Chondrocyte (in vitro differentiated cells): ENCODE measurements around the gene ZNF780A. TPM values are rescaled to one million over a fixed set of nuclear protein-coding genes. Genes with fewer than 3 reads are reported as not detected.
A peak's percentile ranks its signal among the peaks of the same experiment; 100 is the strongest.

Source experiments
- DNase-seq: peaks from one replicate; pipeline ENCODE4 v3.0.0; 2021; ENCODE audit warnings: mixed read lengths, low spot score
- H3K27ac Mint-ChIP-seq: one replicate; pipeline ENCODE4 v1.8.0; 2021; ENCODE audit warnings: mild to moderate bottlenecking, moderate library complexity, mixed read lengths; ENCODE audit not compliant: unreplicated experiment
- H3K27me3 Mint-ChIP-seq: 2 replicates; pipeline ENCODE4 v1.8.0; 2021; ENCODE audit warnings: low read depth, mixed read lengths
- H3K36me3 Mint-ChIP-seq: 2 replicates; pipeline ENCODE4 v1.8.0; 2021; ENCODE audit warnings: low read depth, mixed read lengths
- H3K4me1 Mint-ChIP-seq: 2 replicates; pipeline ENCODE4 v1.8.0; 2021; ENCODE audit warnings: low read depth, mild to moderate bottlenecking, mixed read lengths
- H3K4me3 Mint-ChIP-seq: one replicate; pipeline ENCODE4 v1.8.0; 2021; ENCODE audit warnings: mild to moderate bottlenecking, moderate library complexity, mixed read lengths; ENCODE audit not compliant: unreplicated experiment
- H3K9me3 Mint-ChIP-seq: 2 replicates; pipeline ENCODE4 v1.8.0; 2021; ENCODE audit warnings: low read depth, mixed read lengths
- CTCF ChIP-seq: fragments of 200-600 bp; sonication (generic); IDR thresholded peaks from 2 replicates; pipeline ENCODE4 v1.5.0; 2021; ENCODE audit warnings: antibody characterized with exemption, mild to moderate bottlenecking, moderate library complexity
- total RNA-seq: library from RNA; stranded (reverse); gene quantifications from 3 replicates; pipeline ENCODE4 v1.2.1, GENCODE V29; 2021

The ZNF780A gene
- total RNA-seq, 1 donor from 2014 or later, result 10.9 TPM

DNA sequence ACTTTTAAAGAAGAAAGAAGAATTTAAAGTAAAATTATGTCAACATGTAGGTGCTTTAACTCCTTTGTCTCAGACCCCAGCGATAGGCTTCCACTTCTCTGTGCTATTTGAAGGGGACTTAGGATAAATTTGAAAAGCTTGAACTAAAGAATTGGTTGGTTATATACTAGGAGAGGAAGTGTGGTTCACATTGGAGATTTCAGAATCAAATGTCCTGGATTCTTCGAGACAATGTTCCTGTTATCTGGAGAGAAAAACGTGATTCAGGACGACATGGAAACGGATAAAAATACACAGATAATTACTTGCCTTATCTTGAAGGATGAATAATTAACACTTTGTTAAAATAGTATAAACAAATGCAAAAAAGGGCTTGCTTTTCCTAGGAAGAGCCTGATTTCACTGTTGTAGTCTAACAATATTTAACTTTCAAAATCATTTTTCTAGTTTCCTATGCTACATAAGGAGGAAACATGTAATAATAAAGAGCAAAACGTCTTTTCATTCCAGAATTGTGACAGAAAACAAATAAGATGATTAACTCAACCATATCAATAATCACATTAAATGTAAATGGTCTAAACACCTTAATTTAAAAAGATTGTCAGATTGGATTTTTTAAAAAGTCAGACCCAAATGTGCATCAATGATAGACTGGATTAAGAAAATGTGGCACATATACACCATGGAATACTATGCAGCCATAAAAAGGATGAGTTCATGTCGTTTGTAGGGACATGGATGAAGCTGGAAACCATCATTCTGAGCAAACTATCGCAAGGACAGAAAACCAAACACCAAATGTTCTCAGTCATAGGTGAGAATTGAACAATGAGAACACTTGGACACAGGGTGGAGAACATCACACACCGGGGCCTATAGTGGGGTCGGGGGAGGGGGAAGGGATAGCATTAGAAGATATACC lies 724 bp upstream of the ZNF780A start:
- H3K27me3 Mint-ChIP-seq, result peaks cover 12% of the 10 kb centered on the region
- H3K27ac Mint-ChIP-seq, result peak overlapping the region; percentile 100
- peaks cover 16% of the 10 kb centered on the region for H3K9me3 Mint-ChIP-seq
- H3K4me1 Mint-ChIP-seq, result peaks cover 24% of the 10 kb centered on the region
- no peak for DNase-seq
- no peak for TF ChIP-seq CTCF
- peak overlapping the region; percentile 100 for H3K4me3 Mint-ChIP-seq
- H3K36me3 Mint-ChIP-seq, result peaks cover 7% of the 10 kb centered on the region

DNA sequence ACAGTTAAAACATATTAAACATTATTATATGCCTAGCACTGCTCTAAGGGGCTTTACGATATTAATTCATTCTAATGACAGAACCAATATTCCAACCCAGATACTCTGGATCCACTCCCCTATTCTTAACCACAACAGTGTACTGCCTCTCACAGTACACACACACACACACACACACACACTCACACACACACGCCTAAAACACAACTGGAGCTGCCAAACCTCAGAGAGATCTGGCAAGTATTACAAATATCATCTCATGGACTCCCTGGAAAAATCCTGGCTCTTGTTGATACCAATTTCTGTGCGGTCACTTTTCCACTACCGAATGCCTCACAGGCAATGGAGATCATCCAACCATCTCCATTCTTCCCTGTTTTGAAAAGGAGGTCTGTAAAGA lies 1.3 kb downstream of the ZNF780A start:
- TF ChIP-seq CTCF, result no peak
- DNase-seq, result no peak
- Mint-ChIP-seq H3K36me3 (peaks cover 7% of the 10 kb centered on the region), H3K4me1 (peaks cover 24% of the 10 kb centered on the region), H3K9me3 (peaks cover 11% of the 10 kb centered on the region), H3K27me3 (peaks cover 10% of the 10 kb centered on the region), H3K27ac (peak overlapping the region; percentile 100), H3K4me3 (peak overlapping the region; percentile 100)

GRCh38 chr19:40088299-40089047 lies 2.3 kb downstream of the ZNF780A start:
- TF ChIP-seq CTCF, result no peak
- Mint-ChIP-seq H3K27me3 (peaks cover 4% of the 10 kb centered on the region), H3K27ac (no peak overlapping the region), H3K36me3 (peaks cover 12% of the 10 kb centered on the region), H3K9me3 (peaks cover 11% of the 10 kb centered on the region), H3K4me1 (peaks cover 24% of the 10 kb centered on the region), H3K4me3 (no peak overlapping the region)
- DNase-seq, result no peak

- Mint-ChIP-seq H3K4me3 (no peak overlapping the region), H3K27ac (no peak overlapping the region), H3K27me3 (no peaks in the 10 kb centered on the region), H3K9me3 (peaks cover 17% of the 10 kb centered on the region), H3K4me1 (peaks cover 14% of the 10 kb centered on the region), H3K36me3 (peaks cover 39% of the 10 kb centered on the region)
- DNase-seq, result no peak
- no peak for TF ChIP-seq CTCF
Measured at GRCh38 chr19:40084948-40085347, 5.8 kb downstream of the ZNF780A start.

- peaks cover 65% of the 10 kb centered on the region for H3K36me3 Mint-ChIP-seq
- no peak overlapping the region for H3K4me3 Mint-ChIP-seq
- no peak for DNase-seq
- H3K4me1 Mint-ChIP-seq, result no peaks in the 10 kb centered on the region
- H3K27ac Mint-ChIP-seq, result no peak overlapping the region
- peaks cover 36% of the 10 kb centered on the region for H3K9me3 Mint-ChIP-seq
- TF ChIP-seq CTCF, result no peak
- H3K27me3 Mint-ChIP-seq, result no peaks in the 10 kb centered on the region
Measured at GRCh38 chr19:40081411-40081810, 9.3 kb downstream of the ZNF780A start.
